GM18861 (cell line): ENCODE results near the gene KRTAP12-3.
"Not testable (repeated sequence)": the region's sequence is repeated elsewhere in the genome, so short reads cannot be mapped to it uniquely, and the experiment has no call there.

Experiments
- ATAC-seq: cut with Tn5 transposase; IDR thresholded peaks from one replicate; pipeline ENCODE4 v1.9.1; 2021; ENCODE audit not compliant: unreplicated experiment

KRTAP12-3 gene

DNA sequence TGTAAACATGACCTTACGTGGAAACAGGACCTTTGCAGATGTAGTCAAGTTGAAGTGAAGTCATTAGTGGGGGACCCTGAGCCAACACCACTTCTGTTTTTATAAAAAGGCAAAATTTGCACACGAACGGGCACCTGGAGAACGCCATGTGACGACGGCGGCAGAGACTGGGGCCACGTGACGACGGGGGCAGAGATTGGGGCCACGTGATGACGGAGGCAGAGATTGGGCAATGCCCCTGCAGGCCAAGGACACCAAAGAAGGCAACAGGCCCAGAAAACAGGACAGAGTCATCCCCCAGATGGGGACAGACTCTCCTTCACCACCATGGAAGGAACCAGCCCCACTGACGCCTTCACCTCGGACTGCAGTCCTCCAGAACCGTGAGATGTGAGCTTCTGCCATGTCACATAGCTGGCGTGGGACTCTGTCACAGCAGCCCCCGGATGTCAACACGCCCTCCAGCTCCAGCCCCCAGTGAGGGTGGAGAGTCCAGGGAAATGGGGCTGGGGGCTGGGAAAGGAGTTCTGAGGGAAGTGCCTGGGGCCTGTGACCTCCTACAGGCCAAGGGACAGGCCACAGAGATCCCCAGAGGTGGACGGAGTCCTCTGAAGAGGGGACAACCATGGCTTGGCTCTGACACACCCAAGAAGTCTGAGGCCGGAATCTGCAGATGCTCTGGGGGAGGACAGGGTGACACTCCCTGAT lies 7.3 kb upstream of the KRTAP12-3 start:
- no peak for ATAC-seq

DNA sequence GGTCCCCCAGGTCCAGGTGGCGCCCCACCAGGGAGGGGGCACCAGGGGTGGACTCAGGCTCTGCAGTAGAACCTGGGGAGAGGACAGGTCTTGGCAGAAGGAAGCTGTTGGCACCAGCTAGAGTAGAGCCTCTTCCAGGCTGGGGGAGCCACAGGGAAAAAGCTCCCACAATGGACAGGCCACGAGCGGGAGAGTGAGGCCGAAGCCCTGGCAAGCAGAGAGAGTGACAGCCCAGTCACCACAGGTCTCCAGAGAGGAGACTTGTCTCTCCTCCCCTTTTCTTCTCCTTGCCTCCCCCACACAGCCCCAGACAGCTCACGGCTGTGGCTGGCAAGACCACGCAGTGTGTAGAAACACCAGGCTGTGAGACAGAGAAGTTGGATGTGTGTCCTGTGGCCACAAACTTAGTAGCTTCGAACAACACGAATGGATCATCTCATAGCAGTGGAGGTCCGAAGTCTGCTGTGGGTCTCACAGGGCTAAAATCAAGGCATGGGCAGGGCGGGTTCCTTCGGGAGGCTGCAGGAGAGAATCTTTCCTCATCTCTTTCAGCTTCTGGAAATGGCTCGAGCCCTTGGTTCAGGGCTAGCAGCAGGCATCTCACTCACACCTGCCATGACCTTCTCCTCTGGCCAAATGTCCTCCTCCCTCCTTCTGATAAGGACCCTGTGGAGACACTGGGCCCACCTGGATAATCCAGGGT lies 6.6 kb upstream of the KRTAP12-3 start:
- no peak for ATAC-seq

DNA sequence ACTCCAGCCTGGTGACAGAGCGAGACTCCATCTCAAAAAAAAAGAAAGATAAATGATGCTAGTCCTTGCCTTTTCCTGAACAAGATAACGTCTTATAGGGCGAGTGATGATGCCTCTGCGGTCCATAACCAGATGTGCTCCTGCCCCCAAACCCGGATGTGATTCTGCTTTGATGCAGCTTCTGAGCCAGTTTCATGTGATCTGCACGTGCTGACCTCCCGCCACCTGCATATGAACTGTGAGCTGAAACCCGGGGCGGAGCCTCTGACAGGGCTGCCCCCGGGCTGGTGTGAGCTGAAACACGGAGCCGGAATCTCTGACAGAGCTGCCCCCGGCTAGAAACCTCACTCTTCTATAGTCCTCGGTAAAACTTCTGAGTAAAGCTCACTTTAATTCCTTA lies 4.6 kb upstream of the KRTAP12-3 start:
- no peak for ATAC-seq

DNA sequence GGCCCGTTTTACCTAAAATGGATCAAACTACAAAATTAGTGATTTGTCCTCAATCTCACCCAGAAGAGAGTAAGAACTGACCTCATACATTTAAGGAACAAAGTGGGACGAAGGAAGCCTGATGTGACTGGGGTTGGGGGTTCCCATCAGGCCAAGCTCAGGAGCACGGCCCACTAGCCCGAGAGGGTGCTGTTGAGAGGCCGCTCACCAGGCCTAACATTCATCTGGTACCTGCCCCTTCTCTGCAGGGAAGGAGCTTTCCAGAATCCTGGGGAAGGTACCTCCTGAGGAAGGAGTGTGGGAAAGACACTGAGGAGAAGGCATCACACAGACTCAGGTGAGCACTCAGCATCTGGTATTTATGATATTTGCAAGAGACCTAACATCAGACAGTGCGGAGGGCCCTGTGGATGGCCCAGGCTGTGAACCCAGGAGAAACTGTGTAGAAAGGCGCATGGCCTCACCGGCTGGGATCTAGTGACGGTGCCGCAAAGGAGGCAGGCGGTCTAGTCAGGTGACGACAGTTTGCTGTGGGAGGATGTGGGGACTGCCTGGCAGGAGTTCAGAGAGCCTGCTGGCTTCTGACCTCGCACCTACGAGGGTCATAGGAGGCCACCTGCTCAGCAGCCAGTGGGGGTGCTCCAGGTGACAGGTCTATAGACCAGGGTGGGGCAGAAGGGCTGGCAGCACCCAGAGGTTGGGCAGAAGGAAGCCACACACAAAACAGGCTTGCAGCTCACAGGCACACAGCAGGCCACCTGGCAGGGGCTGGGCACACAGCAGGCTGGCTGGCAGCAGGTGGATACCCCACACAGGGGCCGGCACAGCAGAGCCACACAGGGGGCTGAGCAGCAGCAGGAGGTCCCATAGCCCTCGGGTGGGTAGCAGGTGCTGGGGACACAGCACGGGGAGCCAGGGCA lies 3.8 kb upstream of the KRTAP12-3 start:
- ATAC-seq, result no peak

DNA sequence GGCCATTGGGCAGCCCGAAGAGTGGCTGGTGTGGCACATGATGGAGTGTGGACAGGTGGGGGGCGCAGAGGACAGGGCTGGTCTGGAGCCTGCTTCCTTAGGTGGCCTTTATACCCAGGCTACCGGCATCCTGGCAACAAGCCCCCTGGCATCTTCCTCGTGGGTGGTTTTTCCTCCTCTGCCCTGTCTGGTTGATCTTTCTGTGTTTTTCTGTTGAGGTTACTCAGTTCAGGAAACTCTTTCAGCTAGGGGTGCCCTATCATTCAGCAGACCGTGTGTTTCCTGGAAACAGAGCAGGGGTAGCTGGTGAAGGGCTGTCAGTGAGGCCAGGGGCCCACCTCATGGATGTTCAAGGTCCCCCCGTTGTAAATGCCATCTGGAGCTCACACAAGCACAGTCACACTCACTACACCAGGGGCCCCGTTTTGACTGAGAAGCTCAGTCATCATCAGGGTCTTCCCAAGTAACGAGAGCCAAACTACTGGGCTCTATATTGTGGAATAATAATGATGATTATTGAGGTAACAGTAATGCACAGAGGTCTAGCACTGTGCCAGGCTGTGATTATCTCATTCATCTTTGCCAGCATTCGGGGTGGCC lies 3.1 kb upstream of the KRTAP12-3 start, which contains the start of gene KRTAP12-4:
TSS of gene KRTAP12-4 (minus strand) at position 84 of the 600 bp plus-strand sequence. CDS start at position 39, 45 bp downstream.
- ATAC-seq, result no peak

DNA sequence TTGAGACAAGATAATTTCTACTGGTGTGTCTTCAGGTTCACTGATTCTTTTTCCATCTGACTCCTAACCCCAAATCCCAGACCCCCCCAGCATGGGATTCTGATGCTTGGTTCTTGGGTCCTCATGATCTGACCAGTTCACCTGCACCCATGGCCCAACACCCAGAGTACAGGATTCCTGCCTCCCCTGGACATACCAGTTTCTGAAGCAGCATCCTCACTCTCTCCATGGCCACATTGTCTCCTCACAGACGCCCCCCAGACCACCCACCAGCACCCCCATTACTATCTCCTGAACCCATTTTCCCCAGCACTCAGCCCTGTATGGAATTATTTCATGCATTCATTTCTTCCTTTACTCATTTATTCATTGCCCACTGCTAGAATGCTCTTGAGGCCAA lies 864 bp upstream of the KRTAP12-3 start:
- ATAC-seq, result no peak

DNA sequence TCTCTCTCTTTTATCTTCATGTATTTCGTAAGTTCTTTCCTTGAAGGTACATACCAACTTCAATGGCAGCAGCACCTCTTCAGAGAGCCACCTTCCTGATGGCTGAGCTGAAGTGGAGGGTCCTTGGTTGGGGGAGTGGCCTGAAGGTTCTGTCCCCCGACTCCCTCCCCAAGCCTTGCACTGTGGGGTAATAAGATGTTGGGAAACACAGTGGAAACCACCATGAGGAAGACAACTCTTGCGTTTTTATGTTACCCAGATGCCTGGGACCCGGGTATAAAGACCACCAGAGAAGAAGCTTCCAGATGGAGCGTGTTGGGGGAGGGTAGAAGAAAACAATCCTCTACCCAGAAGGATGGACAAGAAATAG lies 794 bp downstream of the KRTAP12-3 start:
- no peak for ATAC-seq

DNA sequence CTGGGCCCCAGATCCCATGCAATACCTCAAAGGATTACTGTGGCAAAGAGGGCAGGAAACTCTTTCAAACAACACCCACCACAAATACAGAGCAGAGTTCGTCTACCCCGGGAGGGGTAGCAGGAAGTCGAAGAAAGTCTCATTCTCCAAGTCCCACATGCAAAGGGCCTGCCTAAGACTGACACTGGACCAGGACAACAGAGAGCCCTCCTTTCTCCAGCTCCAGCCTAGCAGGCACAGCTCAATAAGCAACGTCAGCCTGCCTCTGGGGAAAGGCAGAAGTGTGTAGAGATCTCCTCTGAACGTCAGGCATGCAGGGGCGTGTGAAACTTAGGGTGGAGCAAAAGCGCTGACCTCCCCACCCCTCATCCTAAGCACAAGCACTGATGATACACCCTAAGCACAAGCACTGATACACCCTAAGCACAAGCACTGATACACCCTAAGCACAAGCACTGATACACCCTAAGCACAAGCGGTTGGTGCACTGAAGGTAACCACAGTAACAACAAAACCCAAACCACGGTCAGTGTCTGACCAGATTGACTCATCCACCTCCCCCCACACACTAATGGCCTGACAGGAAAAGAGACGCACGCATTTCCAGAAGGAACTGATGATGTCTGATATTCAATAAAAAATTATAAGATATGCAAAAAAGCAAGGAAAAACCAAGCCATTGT lies 1.3 kb downstream of the KRTAP12-3 start:
- no peak for ATAC-seq

DNA sequence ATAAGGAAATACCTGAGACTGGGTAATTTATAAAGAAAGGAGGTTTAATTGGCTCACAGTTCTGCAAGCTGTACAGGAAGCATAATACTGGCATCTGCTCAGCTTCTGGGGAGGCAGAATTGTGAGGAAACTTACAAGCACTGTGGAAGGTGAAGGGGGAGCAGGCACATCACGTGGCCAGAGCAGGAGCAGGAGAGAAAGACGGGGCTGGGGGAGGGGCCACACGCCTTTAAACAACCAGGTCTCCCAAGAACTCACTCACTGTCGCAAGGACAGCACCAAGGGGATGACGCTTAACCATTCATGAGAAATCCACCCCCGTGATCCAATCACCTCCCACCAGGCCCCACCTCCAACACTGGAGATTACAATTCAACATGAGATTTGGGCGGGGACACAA lies 3.8 kb downstream of the KRTAP12-3 start:
- not testable (repeated sequence) for ATAC-seq

DNA sequence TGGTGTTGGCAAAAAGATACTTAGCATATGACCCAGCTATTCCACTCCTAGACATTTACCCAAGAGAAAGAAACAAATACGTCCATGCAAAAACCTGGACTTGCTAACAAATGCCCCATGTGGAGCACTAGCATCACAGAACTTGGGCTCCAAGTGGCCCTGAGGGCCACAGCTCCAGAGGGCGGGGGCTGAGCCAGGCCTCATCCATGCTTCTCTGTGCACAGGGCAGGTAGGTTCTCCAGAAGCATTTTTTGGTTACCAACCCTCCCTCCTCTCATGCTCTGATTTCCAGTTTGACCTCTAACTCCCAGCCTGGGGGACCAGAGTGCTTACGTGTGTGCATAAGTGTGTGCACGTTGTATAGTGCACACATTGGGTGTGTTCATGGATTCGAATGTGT lies 7.0 kb downstream of the KRTAP12-3 start:
- ATAC-seq, result no peak

DNA sequence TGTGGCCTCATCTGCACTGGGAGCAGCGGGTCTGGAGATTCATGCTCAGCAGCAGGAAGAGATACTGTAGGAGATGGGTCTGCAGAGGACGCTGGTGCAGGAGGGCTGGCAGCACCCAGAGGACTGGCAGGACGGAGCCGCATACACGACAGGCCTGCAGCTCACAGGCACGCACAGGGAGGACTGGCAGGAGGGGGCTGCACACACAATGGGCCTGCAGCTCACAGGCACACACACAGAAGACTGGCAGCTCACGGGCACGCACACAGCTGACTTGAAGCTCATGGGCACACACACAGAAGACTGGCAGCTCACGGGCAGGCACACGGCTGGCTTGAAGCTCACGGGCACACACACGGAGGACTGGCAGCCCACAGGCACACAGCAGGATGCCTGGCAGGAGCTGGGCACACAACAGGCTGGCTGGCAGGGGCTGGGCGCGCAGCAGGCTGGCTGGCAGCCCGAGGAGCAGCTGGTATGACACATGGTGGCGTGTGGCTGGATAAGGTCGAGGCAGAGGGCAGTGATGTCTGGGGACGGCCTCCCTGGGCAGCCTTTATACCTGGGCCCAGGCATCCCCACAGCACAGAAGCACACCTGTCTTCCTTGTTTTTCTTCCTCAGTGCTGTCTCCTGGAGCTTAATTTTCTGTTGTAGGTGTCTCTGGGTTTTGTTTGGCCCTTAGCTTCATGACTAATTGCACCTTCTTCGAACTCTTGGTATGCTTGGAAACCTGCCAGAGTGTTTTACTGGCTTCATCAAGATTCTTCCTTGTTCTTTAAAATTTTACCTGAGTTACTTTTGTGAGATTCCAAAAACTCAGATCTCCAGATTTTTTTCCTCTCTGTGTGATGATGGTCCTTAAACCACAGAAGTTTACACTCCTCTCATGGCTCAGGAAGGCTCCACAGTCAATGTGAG lies 8.9 kb downstream of the KRTAP12-3 start, which contains the start of gene KRTAP12-2:
TSS of gene KRTAP12-2 (minus strand) at position 527 of the 920 bp plus-strand sequence. CDS start at position 486, 41 bp downstream.
- no peak for ATAC-seq

DNA sequence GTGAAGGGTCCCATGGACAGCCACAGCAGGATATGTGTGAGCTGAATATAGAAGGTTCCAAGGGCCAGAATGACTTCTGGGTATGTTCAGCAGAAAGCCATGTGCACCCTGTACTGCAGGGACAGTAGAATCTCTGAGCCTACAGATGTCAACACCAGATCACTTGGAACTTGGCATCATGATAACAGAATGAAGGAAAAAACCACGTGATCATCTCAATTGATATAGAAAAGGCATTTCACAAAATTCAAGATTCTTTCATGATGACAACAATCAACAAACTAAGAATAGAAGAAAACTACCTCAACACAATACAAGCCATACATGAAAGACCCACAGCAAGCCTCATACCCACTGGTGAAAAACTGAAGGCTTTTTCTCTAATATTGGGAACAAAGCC lies 9.9 kb downstream of the KRTAP12-3 start:
- ATAC-seq, result no peak

DNA sequence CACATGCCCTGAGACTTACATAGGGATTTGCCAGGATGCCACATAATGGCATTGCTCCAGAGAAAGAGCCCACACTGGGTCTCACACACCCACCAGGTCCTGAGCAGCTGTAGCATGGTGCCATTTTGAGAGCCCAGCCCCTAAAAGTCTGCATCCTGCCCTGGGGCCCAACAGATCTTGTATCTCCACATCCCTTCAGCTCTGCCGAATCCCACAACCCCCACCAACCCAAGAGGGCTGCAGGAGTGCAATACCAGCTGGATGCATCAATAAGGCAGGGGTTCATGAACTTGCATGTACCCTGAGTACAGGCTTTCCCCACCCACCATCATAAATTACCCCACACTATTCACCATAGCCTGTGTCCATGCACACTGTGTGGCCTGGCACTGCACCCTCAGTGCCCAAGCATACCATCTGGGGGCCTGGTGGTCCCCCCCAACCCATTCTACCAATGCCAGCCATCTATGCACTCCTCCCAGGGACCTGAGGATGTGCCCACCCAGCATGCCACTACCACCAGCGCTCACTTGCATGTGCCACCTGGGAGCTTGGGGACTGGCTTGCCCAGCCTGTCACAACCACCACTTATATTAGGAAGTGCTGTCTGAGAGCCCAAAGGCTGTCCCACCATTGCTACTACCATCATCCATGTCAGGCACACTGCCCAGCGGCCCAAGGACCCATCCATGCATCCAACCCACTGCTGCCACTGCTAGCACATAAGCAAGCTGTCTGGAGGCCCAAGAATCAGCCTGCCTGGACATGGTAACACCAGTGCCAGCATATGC lies 13.1 kb downstream of the KRTAP12-3 start:
- no peak for ATAC-seq

DNA sequence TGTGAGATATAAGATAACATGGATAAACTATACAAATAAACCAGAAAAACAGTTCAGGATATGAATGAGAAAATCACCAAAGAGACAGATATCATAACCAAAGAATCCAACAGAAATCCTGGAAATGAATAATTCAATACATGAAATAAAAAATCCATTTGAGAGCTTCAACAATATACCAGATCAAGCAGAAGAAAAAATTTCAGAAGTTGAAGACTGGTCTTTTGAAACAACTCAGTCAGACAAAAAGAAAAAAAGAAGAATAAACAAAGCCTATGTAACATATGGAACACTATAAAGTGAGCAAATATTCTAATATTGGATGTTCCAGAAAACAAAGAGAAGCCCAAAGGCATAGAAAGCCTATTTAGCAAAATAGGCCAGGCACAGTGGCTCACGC lies 14.2 kb downstream of the KRTAP12-3 start:
- no peak for ATAC-seq

DNA sequence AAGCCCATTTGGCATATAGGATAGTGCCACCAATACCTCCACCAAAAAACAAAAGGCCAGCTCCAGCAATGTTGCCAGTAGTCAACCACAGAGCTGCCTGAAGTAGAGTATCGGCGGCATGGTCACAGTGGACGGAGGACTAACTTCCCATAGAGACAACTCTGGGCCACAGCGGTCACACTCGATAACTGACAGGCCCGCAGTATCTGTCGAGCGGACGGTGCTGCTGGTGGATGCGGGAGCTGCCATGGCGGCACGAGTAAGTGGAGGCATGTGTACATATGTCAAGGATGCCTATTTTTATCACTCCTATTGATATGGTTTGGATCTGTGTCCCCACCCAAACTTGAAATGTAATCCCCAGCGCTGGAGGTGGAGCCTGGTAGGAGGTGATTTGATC lies 20.1 kb downstream of the KRTAP12-3 start:
- ATAC-seq, result no peak

DNA sequence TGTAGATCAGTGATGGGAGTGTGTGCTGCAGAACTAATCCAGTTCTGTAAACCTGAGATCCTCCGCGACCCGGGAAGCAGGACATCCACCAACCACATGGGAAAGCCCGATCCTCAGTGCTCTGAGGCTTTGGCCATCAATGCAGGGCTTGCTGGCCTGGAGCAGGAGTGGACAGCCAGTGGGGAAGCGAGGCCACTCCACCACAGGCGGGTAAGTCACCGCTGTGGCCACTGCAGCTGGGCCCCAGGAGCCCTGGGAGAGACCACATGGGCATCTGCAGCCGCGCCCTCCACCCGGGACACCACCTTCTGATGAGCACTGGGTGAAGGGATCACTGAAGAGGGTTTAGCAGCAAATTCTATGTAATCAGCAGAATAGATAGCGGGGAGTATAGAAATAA lies 23.4 kb downstream of the KRTAP12-3 start:
- no peak for ATAC-seq

DNA sequence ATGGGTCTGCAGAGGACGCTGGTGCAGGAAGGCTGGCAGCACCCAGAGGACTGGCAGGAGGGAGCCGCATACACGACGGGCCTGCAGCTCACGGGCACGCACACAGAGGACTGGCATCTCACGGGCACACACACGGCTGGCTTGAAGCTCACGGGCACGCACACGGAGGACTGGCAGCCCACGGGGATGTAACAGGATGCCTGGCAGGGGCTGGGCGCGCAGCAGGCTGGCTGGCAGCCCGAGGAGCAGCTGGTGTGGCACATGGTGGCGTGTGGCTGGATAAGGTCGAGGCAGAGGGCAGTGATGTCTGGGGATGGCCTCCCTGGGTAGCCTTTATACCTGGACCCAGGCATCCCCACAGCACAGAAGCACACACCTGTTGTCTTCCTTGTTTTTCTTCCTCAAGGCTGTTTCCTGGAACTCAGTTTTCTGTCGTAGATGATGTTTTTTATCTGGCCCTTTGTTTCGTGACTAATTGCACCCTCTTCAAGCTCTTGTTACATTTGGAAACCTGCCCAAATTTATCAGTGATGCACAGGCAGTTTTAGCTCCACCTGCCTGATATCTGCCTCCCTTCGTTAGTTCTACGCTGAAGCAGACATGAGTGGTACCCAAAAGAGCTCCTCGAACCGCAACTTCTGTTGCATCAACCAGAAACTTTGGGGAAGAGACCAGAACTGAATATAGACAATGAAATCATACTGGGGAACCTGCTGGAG lies 24.3 kb downstream of the KRTAP12-3 start, which contains the start of gene KRTAP12-1:
TSS of gene KRTAP12-1 (minus strand) at position 303 of the 719 bp plus-strand sequence. CDS start at position 263, 40 bp downstream.
- no peak for ATAC-seq
